GM19043 (cell line): ENCODE measurements around the gene ACOT2.
"Not testable (repeated sequence)": the region's sequence is repeated elsewhere in the genome, so short reads cannot be mapped to it uniquely, and the experiment has no call there.

ENCODE experiments used
- ATAC-seq: cut with Tn5 transposase; IDR thresholded peaks from one replicate; pipeline ENCODE4 v1.9.1; 2021; ENCODE audit warnings: low read depth; ENCODE audit not compliant: unreplicated experiment

ACOT2 gene

DNA sequence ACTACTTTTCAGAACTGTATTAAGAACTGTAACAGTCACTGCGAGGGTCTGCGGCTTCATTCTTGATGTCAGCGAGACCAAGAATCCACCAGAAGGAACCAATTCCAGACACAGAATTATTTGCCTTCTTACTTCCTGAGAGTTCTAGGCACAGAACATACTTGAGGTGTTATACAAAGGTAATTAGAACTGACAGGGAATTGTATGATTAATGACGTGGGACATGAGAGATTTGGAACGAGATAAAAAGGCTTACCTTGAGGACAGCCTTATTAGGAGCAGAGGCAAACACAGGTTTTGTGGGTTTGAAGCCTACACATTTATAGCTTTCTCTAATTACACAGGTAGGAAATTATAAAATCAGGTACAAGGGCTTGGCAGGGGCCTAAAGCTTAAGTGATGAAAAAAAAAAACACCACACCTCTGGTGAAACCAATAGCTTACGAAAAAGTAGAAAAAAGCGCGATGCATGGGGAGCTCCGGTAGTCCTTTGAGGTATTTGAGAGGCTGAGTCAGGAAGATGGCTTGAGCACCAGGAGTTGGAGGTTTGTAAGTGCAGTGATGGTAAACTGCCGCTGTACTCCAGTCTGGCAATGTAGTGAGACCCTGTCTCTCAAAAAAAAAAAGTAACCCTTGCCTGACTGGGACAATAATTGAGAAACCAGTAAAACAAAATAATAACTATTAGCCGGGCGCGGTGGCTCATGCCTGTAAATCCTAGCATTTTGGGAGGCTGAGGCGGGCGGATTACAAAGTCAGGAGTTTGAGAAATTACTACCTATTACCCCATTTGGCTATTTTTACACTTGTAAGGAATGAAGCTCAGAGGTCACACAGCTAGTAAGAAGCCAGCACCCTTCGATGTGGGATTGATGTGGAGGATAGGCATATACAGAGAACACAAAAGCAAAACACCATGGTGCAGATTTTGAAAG, 795 bp upstream of the ACOT2 start:
- no peak for ATAC-seq

DNA sequence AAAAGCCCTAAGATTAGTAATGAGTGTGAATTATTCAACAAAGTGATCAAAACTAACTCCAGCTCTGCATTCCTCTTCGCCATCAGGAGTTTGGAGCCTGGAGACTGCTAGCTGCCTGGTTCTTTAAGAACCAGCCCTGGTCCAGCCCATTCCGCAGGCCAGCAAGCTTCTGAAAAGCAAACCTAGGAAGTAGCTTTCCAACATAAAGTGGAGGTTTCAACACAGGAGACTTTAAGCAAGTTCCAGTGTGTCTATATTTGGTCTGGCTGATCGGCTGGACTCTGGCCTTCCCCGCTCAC, 178 bp upstream of the ACOT2 start:
- not testable (repeated sequence) for ATAC-seq

DNA sequence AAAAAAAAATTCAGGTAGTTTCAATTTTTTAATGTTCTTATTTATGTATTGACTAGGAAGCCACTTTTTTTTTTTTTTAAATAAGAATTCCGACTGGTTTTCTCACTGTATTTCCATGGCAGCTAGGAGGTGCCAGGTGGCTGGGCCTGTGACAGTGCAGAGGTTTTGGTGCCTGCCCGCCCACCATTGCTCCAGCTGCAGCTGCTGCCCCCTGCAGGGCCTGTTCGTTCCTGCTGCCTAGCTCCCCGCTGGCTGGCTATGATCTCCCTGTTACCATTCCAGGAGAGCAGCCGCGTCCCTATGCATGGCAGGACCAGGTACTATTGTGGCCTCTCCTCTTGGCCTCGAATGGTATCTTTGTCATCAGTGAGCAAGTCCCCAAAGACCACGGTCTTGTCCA, 1.9 kb downstream of the ACOT2 start:
- peak; percentile 60 for ATAC-seq

DNA sequence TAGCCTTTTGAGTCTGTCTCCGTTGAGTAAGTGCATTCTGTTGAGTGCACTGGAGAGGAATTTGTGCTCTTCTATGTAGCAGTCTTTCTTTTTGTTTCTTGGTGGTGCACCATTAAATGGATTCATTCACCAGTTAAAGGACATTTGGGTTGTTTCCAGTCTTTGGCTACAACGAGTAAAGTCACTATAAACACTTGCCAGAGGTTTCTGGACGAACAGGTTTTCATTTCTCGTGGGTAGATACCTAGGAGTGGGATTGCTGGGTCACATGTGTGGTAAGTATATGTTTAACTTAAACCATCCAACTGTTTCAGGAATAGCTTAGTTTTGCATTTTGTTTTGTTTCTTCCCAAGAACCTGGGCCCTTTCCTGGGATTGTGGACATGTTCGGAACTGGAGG, 4.0 kb downstream of the ACOT2 start:
- ATAC-seq, result not testable (repeated sequence)

DNA sequence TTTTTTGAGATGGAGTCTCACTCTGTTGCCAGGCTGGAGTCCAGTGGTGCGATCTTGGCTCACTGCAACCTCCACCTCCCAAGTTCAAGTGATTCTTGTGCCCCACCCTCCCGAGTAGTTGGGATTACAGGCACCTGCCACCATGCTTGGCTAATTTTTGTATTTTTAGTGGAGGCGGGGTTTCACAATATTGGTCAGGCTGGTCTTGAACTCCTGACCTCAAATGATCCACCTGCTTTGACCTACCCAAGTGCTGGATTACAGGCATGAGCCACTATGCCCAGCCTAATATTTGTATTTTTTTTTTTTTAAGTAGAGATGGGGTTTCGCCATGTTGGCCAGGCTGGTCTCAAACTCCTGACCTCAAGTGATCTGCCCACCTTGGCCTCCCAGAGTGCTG, 4.7 kb downstream of the ACOT2 start:
- not testable (repeated sequence) for ATAC-seq

DNA sequence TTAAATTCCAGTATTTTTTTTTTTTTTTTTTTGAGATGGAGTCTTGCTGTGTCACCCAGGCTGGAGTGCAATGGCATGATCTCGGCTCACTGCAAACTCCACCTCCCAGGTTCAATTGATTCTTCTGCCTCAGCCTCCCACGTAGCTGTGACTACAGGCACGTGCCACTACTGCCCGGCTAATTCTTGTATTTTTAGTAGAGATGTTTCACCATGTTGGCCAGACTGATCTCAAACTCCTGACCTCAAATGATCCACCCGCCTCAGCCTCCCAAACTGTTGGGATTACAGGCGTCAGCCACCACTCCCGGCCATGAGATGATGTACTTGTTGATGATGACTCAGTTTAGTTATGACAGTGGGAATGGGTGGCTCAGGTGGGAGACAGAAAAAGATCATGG, 5.2 kb downstream of the ACOT2 start:
- ATAC-seq, result not testable (repeated sequence)

DNA sequence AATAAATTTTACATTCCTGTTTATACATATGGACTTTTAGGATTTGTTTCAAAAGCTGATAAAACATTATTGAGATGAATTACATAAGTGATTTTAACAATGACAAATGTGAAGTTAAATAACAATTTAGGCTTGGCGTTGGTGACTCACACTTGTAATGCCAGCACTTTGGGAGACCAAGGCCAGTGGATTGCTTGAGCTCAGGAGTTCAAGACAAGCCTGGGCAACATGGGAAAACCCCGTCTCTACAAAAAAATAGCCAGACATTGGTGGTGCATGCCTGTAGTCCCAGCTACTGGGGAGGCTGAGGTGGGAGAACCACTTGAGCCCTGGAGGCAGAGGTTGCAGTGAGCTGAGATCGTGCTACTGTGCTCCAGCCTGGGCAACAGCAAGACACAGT, 7.4 kb downstream of the ACOT2 start:
- no peak for ATAC-seq

DNA sequence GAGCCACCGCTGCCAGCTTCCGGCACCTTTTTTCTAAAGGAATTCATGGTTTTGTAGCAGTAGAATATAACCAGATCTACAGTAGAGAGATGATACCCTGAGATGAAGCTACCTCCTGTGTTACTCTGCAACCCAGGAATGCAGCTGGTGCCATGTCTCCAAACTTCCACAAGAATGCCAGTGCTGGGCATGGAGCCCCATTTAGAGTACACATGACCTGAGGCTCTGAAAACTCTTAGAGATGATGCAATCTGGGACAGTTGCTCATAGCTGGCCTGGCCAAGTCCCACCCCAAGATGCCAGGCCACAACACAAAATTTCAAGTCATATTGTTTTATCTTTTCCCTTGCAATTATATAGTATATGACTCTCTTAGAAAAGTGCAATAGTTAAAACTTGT, 8.2 kb downstream of the ACOT2 start:
- ATAC-seq, result not testable (repeated sequence)

DNA sequence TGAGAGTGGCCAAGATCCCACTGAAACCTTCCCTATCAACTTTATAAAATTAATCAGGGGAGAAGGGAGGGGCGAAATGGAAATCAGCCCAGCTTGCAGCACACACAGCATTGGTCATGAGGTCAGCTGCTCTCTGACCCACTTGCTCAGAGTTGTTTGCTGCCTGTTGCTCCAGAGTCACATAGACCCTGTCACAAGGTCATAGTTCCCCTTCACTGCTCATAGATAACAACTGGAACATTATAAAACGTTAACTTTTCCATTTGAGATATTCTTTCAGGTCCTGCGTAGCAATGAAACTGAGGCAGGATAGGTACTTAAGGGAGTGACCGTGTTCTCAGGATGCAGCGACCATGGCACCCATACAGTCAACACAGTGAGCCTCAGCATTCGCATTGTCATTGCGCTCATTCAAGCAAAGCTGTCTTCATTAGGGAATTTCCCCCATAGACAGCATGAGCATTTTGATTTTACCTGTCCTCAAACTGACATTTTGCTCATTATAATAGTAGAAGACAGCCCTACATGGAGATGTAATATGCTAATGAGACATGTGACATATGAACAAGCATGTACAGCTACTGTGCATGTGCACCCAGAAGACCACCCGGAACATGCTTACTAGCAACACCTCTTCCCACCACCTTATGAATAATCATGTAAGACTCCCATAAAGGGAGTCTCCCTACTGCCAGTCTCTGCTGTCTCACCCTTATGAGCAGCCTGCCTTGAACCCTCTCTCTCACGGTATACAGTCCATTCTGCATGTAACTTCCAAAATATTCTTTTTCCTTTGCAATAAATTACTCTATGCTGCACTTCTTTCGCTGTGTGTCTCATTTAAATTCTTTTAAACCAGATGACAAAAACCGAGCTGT, 13.3 kb downstream of the ACOT2 start:
- ATAC-seq, result not testable (repeated sequence)

DNA sequence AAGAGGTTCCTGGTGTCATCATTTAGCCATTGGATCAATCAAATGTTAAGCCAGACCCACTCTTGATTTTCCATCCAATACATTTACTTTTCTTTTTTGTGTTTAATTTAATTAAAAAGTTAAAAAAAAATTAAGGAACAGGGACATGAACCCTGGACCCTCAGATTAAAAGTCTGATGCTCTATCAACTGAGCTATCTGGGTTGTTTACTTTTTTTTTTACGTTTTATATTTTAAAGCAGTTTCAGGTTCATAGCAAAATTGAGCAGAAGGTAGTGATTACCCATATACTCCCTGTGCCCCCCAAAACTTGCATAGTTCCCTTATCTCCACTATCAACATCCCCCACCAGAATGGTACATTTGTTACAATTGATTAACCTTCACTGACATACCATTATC, 19.7 kb downstream of the ACOT2 start:
- no peak for ATAC-seq

DNA sequence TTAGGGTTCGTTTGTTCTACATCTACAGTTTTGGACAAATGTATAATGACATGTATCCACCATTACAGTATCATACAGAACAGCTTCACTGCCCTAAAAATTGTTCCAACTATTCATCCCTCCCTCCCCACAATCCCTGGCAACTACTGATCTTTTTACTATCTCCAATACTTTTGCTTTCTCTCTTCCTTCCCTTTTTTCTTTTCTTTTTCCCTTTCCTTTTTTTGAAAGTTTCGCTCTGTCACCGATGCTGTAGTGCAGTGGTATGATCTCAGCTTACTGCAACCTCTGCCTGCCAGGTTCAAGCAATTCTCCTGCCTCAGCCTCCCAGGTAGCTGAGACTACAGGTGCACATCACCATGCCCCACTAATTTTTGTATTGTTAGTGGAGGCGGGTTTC, 20.1 kb downstream of the ACOT2 start:
- ATAC-seq, result no peak

DNA sequence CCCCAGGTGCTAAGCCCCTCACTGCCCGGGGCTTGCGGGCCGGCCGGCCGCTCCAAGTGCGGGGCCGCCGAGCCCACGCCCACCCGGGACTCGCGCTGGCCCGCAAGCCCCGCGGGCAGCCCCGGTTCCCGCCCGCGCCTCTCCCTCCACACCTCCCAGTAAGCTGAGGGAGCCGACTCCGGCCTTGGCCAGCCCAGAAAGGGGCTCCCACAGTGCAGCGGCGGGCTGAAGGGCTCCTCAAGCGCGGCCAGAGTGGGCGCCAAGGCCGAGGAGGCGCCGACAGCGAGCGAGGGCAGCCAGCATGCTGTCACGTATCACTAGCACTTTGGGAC, 21.6 kb downstream of the ACOT2 start:
- not testable (repeated sequence) for ATAC-seq

DNA sequence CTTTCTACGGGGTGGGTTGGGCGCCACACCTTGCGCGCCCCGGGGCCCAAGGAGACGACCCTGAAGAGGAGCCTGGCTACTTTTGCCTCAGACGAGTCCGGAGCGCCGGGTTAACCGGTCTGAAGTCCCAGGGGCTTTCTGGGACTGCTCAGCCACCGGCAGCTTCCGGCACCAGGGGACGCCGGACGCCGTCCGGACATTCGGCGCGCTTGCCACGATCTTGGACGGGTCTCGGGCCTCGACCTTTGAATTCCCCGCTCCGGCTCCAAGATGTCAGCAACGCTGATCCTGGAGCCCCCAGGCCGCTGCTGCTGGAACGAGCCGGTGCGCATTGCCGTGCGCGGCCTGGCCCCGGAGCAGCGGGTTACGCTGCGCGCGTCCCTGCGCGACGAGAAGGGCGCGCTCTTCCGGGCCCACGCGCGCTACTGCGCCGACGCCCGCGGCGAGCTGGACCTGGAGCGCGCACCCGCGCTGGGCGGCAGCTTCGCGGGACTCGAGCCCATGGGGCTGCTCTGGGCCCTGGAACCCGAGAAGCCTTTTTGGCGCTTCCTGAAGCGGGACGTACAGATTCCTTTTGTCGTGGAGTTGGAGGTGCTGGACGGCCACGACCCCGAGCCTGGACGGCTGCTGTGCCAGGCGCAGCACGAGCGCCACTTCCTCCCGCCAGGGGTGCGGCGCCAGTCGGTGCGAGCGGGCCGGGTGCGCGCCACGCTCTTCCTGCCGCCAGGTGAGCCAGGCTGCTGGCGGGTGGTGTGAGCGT, 22.9 kb downstream of the ACOT2 start, which contains the start of gene ACOT4:
Gene ACOT4, plus strand, starts transcription at position 184 of the 760 bp plus-strand sequence. Its CDS starts 87 bp downstream, at position 271.
- ATAC-seq, result no peak

DNA sequence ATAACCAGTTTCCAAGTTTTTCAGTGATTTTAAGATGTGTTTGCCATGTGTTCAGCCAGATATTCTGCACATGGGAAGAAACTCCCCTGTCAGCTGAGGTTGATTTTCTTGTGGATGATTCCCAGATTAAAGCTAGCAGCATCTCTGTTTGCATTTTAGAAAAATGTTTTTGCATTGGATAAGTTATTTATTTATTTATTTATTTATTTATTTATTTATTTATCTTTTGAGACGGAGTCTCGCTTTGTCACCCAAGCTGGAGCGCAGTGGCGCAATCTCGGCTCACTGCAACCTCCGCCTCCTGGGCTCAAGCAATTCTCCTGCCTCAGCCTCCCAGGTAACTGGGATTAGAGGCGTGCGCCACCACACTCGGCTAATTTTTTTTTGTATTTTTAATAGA, 25.5 kb downstream of the ACOT2 start:
- no peak for ATAC-seq

DNA sequence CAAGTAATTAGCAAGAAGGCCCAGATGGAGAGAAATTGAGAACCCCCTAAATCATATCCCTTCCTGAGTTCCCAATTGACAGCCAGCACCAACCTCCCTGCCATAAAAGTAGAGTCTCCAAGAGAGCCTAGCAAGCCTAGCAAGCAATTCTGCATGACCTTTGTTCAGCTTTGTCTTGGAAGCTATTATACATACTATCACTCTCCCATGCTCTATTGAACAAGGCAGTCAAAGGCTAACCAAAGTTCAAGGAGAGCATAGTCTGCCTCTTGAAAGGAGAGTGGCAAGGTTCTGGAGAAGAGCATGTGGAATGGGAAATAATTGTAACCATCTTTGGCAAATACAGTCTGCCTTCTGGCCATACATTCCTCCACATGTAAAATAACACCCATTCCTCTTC, 30.5 kb downstream of the ACOT2 start:
- ATAC-seq, result no peak

DNA sequence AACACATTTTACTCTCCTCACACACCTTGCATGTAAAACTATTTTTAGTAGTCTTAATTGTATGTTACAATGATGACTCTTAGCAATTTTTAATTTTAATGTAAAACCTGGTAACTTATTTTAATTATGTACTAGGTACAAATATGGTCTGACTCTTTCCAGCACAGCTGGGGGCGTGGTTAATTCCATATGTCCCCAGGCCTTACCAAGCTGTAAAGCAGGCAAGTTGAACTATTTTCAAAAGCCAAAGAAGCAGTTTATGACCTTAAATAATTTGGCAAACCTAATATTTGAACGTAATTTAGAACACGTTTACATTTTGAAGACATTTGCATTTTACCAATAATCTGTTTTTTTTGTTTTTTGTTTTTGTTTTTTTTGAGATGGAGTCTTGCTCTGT, 34.0 kb downstream of the ACOT2 start:
- no peak for ATAC-seq

DNA sequence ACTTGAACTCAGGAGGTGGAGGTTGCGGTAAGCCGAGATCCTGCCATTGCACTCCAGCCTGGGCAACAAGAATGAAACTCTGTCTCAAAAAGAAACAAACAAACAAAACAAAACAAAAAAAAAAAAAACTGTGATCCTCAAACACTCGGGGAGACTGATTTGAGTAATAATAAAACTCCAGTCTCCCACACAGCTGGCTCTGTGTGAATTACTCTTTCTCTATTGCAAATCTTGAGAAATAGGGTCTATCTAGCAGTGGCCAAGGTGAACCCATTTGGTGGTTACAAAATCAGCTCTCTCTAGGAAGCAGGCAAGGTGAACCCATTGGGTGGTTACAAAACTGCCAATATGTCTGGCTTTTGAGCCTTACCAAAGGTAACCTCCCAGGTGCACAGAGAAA, 37.3 kb downstream of the ACOT2 start:
- ATAC-seq, result no peak

DNA sequence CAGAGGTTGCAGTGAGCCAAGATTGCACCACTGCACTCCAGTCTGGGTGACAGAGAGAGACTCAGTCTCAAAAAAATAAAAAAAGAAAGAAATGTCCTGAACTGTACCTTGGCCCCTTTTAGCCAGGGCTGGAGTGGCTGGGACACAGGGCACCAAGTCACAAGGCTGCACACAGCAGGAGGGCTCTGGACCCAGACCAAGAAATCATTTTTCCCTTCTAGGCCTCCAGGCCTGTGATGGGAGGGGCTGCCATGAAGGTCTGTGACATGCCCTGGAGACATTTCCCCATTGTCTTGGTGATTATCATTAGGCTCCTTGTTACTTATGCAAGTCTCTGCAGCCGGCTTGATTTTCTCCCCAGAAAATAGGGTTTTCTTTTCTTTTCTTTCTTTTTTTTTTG, 38.2 kb downstream of the ACOT2 start:
- ATAC-seq, result no peak

DNA sequence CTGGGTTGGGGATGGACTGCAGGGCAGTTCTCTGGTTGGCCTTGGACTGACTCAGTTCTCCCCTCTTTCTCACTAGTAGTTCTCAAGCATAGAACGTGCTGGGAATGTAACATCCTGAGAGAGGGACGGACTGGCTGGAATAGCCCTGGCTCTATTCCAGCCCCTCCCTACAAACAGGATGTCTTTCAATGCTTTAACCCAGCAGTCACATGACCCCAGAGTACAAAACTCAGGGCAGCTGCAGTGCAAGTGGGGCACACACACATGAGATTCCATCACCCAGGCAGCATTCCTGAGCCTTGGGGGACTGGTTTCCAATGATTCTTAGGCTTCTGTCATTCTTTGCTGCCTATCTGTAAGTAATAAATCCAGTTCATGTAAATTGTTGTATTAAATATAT, 41.7 kb downstream of the ACOT2 start:
- no peak for ATAC-seq

DNA sequence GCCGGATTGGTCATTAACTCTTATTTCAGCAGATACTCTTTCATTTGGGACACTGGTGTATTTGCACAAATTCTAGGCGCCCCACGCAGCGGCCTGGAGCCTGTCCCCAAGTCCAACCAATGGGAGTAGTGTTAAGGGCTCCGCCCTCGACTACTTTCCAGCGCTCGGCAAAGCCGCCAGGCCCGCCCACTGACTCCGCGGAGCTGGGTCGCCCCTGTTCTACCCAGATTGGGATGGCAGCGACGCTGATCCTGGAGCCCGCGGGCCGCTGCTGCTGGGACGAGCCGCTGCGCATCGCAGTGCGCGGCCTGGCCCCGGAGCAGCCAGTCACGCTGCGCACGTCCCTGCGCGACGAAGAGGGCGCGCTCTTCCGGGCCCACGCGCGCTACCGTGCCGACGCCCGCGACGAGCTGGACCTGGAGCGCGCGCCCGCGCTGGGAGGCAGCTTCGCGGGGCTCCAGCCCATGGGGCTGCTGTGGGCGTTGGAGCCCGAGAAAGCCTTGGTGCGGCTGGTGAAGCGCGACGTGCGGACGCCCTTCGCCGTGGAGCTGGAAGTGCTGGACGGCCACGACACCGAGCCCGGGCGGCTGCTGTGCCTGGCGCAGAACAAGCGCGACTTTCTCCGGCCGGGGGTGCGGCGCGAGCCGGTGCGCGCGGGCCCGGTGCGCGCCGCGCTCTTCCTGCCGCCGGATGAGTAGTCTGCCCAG, 43.5 kb downstream of the ACOT2 start, which contains the start of gene ACOT6:
Gene ACOT6, plus strand, starts transcription at position 179 of the 707 bp plus-strand sequence. Its CDS starts 55 bp downstream, at position 234.
- no peak for ATAC-seq
